HepG2 (cell line): ENCODE measurements around the gene IL15RA. TPM values are rescaled to one million over a fixed set of nuclear protein-coding genes. Genes with fewer than 3 reads are reported as not detected.

Experiments used
- ATAC-seq: fragments of 200-7000 bp; cut with Tn5 transposase; 3 replicates; pipeline ENCODE4 v1.9.1; 2020; ENCODE audit warnings: mild to moderate bottlenecking, moderate library complexity
- BruUV-seq: library from RNA; stranded (reverse); fragments of 400-500 nt; replicated peaks from 2 replicates; lab custom pipeline; 2021; lab: Mats Ljungman, UMichigan
- CTCF ChIA-PET: fragments of 300-600 bp; formaldehyde crosslinking; extraction: SDS; loops from one replicate; lab custom pipeline; 2021; ENCODE audit warnings: low total read pairs, inconsistent platforms, low intra/inter-chr PET ratio; lab: Yijun Ruan, JAX
- POLR2A ChIA-PET: fragments of 350-600 bp; sonication (Branson Sonifier 250); formaldehyde crosslinking; loops from one replicate; lab custom pipeline; 2020; ENCODE audit warnings: antibody characterized with exemption, inconsistent platforms; lab: Yijun Ruan, JAX
- DNase-seq: peaks from one replicate; pipeline ENCODE4 v3.0.0-alpha.2; 2015; ENCODE audit warnings: low spot score
- FAIRE-seq: peaks from 3 replicates; lab custom pipeline; 2011; peaks lifted over from hg19 to GRCh38; lab: Jason Lieb, UNC
- H2AFZ ChIP-seq: one replicate; pipeline ENCODE4 v1.6.1; 2011; ENCODE audit warnings: low read length, inconsistent platforms
- H3K27ac ChIP-seq: fragments of 300-600 bp; 3 replicates; pipeline ENCODE4 v1.8.0; 2011; ENCODE audit warnings: mixed run types, mild to moderate bottlenecking, mixed read lengths, low read length, inconsistent platforms; ENCODE audit not compliant: insufficient read depth; ENCODE audit errors: extremely low read length
- H3K27me3 ChIP-seq, 2 experiments: fragments of 200-600 bp in 1 of 2; 2 replicates in 1 of 2; 3 replicates in 1 of 2; pipeline versions ENCODE4 v1.6.0 to v1.8.0; 2011; ENCODE audit warnings: low read length in 2 of 2, mild to moderate bottlenecking in 2 of 2, moderate library complexity in 2 of 2, inconsistent platforms in 1 of 2; ENCODE audit not compliant: insufficient read depth in 2 of 2, control insufficient read depth in 1 of 2
- H3K36me3 ChIP-seq, 2 experiments: fragments of 200-600 bp in 1 of 2; replicated peaks in 1 of 2; 2 replicates in 1 of 2; 3 replicates in 1 of 2; pipeline versions ENCODE4 v1.5.1 to v1.8.0; 2011; ENCODE audit warnings: low read length in 2 of 2, inconsistent platforms in 1 of 2; ENCODE audit not compliant: insufficient read depth in 2 of 2, control insufficient read depth in 1 of 2
- H3K4me1 ChIP-seq: 2 replicates; pipeline ENCODE4 v1.5.1; 2012; ENCODE audit warnings: low read length, inconsistent platforms; ENCODE audit not compliant: insufficient read depth
- H3K4me2 ChIP-seq: 2 replicates; pipeline ENCODE4 v1.6.0; 2011; ENCODE audit warnings: low read depth, low read length, inconsistent platforms
- H3K4me3 ChIP-seq, 3 experiments: fragments of 200-600 bp in 1 of 3; sonication (generic), shearing (Covaris generic) in 1 of 3; replicated peaks in 1 of 3; 2 replicates each; pipeline ENCODE4 v1.5.1; 2011 to 2016; ENCODE audit warnings: low read length in 3 of 3, inconsistent platforms in 2 of 3, low read depth in 2 of 3, mild to moderate bottlenecking in 2 of 3, control low read depth in 1 of 3, mixed read lengths in 1 of 3; ENCODE audit not compliant: insufficient read depth in 1 of 3
- H3K79me2 ChIP-seq: one replicate; pipeline ENCODE4 v1.6.1; 2011; ENCODE audit warnings: low read length, inconsistent platforms; ENCODE audit not compliant: insufficient read depth
- H3K9ac ChIP-seq: 2 replicates; pipeline ENCODE4 v1.6.0; 2011; ENCODE audit warnings: mild to moderate bottlenecking, low read depth, low read length, inconsistent platforms; ENCODE audit not compliant: insufficient read depth
- H3K9me3 ChIP-seq: 2 replicates; pipeline ENCODE4 v1.5.1; 2012; ENCODE audit warnings: mild to moderate bottlenecking, low read length
- H4K20me1 ChIP-seq: 2 replicates; pipeline ENCODE4 v1.6.0; 2011; ENCODE audit warnings: inconsistent platforms, mild to moderate bottlenecking, low read length, moderate library complexity; ENCODE audit not compliant: insufficient read depth
- AGO1 ChIP-seq: fragments of 200-400 bp; formaldehyde crosslinking; IDR thresholded peaks from 2 replicates; pipeline ENCODE4 v1.6.1; 2017; ENCODE audit warnings: mild to moderate bottlenecking, low read depth, low read length, moderate library complexity; ENCODE audit not compliant: poor library complexity, severe bottlenecking
- EP300 ChIP-seq, 3 experiments: sonication (generic) in 1 of 3; formaldehyde crosslinking in 1 of 3; IDR thresholded peaks; 2 replicates each; pipeline versions ENCODE4 v1.5.1 to v1.6.1; 2011 to 2020; ENCODE audit warnings: low read depth in 2 of 3, low read length in 2 of 3, borderline replicate concordance in 1 of 3, improper control_type of control experiment in 1 of 3, mild to moderate bottlenecking in 1 of 3, missing genetic modification reagents in 1 of 3, moderate library complexity in 1 of 3
- FOXK1 ChIP-seq: sonication (generic); formaldehyde crosslinking; IDR thresholded peaks from 2 replicates; pipeline ENCODE4 v1.4.0; 2020; ENCODE audit warnings: low read depth, missing genetic modification reagents, borderline replicate concordance
- HHEX ChIP-seq: IDR thresholded peaks from 2 replicates; pipeline ENCODE4 v1.6.1; 2016; ENCODE audit warnings: control low read depth
- NR2F2 ChIP-seq: IDR thresholded peaks from 2 replicates; pipeline ENCODE4 v1.6.1; 2012; ENCODE audit warnings: low read depth, inconsistent platforms, borderline replicate concordance
- PHF20 ChIP-seq: sonication (generic); formaldehyde crosslinking; IDR thresholded peaks from 2 replicates; pipeline ENCODE4 v1.5.0; 2020; ENCODE audit warnings: mild to moderate bottlenecking, missing genetic modification reagents
- RFX5 ChIP-seq: IDR thresholded peaks from 2 replicates; pipeline ENCODE4 v1.6.1; 2011; ENCODE audit warnings: low read depth, low read length, improper control_type of control experiment
- SMARCE1 ChIP-seq: fragments of 450-650 bp; IDR thresholded peaks from 2 replicates; pipeline ENCODE4 v1.6.1; 2017; ENCODE audit warnings: borderline replicate concordance
- SOX13 ChIP-seq, 3 experiments: fragments of 450-650 bp in 1 of 3; sonication (generic) in 1 of 3; formaldehyde crosslinking in 1 of 3; IDR thresholded peaks in 2 of 3; conservative IDR thresholded peaks in 1 of 3; 2 replicates each; pipeline versions ENCODE4 v1.5.0 to v1.6.1; 2016 to 2020; ENCODE audit warnings: antibody characterized with exemption in 1 of 3, mild to moderate bottlenecking in 1 of 3, missing compliant biosample characterization in 1 of 3, missing genetic modification reagents in 1 of 3, moderate library complexity in 1 of 3
- SP140L ChIP-seq: sonication (generic); formaldehyde crosslinking; IDR thresholded peaks from 2 replicates; pipeline ENCODE4 v1.4.0; 2020; ENCODE audit warnings: missing genetic modification reagents, borderline replicate concordance
- TEAD2 ChIP-seq: sonication (generic); formaldehyde crosslinking; IDR thresholded peaks from 2 replicates; pipeline ENCODE4 v1.9.0; 2021; ENCODE audit warnings: missing genetic modification reagents
- ZBTB1 ChIP-seq: sonication (generic); formaldehyde crosslinking; IDR thresholded peaks from 2 replicates; pipeline ENCODE4 v1.4.0; 2020; ENCODE audit warnings: missing genetic modification reagents, borderline replicate concordance
- ZNF20 ChIP-seq: sonication (generic); formaldehyde crosslinking; IDR thresholded peaks from 2 replicates; pipeline ENCODE4 v1.4.0; 2020; ENCODE audit warnings: mild to moderate bottlenecking, moderate library complexity, missing genetic modification reagents
- ZNF766 ChIP-seq: sonication (generic); formaldehyde crosslinking; IDR thresholded peaks from 2 replicates; pipeline ENCODE4 v1.5.0; 2020; ENCODE audit warnings: missing genetic modification reagents, borderline replicate concordance
- WGBS: methylation state at CpG from one replicate; pipeline ENCODE4 v1.1.6; 2017; ENCODE audit warnings: low lambda C conversion rate; 5-methylcytosine and 5-hydroxymethylcytosine counted together
- in situ Hi-C: cut with HindIII; loops from 2 replicates; pipeline ENCODE4 v1.10.0; 2017; ENCODE audit warnings: low pct_unique_long_range_greater_than_20kb; ENCODE audit not compliant: extremely low pct_ligation_motif_present
- intact Hi-C: fragments of 100-400 bp; cut with micrococcal nuclease; formaldehyde crosslinking; loops from one replicate; pipeline ENCODE4 v1.10.0; 2022; ENCODE audit not compliant: unreplicated experiment
- polyA plus RNA-seq, 8 experiments: library from polyadenylated mRNA; depleted of rRNA in 3 of 8; stranded (reverse) in 7 of 8; unstranded in 1 of 8; fragments of >200 nt; fragmentation: Illumina TruSeq in 4 of 8; extraction: Trizol in 4 of 8; gene quantifications; 2 replicates each; pipeline versions ENCODE4 v1.2.1 to v1.2.3, GENCODE V29; 2011 to 2016; ENCODE audit warnings: low read depth in 4 of 8, missing spikeins in 1 of 8, mixed read lengths in 1 of 8; ENCODE audit not compliant: insufficient read depth in 1 of 8
- total RNA-seq, 5 experiments: library from RNA; depleted of rRNA; stranded (reverse); fragments of >200 nt; fragmentation: Illumina TruSeq; extraction: Trizol; gene quantifications; 2 replicates each; pipeline ENCODE4 v1.2.3, GENCODE V29; 2016; ENCODE audit warnings: low read depth in 1 of 5
- TF ChIP-seq, protein P1 (sequence below): sonication (generic); formaldehyde crosslinking; IDR thresholded peaks from 2 replicates; pipeline ENCODE4 v1.9.0; 2021; ENCODE audit warnings: missing genetic modification reagents, borderline replicate concordance
- TF ChIP-seq, protein P2 (sequence below): sonication (generic); formaldehyde crosslinking; IDR thresholded peaks from 2 replicates; pipeline ENCODE4 v1.5.1; 2020; ENCODE audit warnings: missing genetic modification reagents, mild to moderate bottlenecking, borderline replicate concordance

IL15RA gene
- total and polyA plus RNA-seq, 2 of the 13 experiments (the other 11 are each of a cell fraction or from before 2014, with no cell fraction given), result 0.53 to 0.77 TPM

GRCh38 chr10:5965266-5965665, 12.1 kb downstream of the IL15RA start:
- Histone ChIP-seq H2AFZ (no peak overlapping the region), H3K79me2 (no peaks in the 10 kb centered on the region), H3K4me2 (no peak overlapping the region), H3K27ac (no peak overlapping the region)
- intact Hi-C loops, result no loop called here
- no peak; the same call in 2 of the 3 replicates for ATAC-seq
- in situ Hi-C loops, result no loop called here
- TF ChIP-seq SP140L (no peak), FOXK1 (no peak), SMARCE1 (no peak), EP300 (IDR thresholded peaks at IDR 0.05; ENCODE audit: low read depth in 2 of 2, low read length in 2 of 2) (no peak), EP300 (CRISPR knock-in tag; IDR thresholded peaks at IDR 0.05; ENCODE audit: borderline replicate concordance) (no peak), TEAD2 (no peak), ZNF766 (CRISPR knock-in tag) (no peak), SOX13 (IDR thresholded peaks at IDR 0.05) (no peak), SOX13 (CRISPR knock-in tag; conservative IDR thresholded peaks at IDR 0.05 in 1 of 2, IDR thresholded peaks at IDR 0.05 in 1 of 2) (no peak), NR2F2 (no peak), RFX5 (no peak), ZNF20 (no peak), PHF20 (no peak), AGO1 (no peak), HHEX (no peak), ZBTB1 (CRISPR knock-in tag) (no peak)
- TF ChIP-seq, protein P1, sequence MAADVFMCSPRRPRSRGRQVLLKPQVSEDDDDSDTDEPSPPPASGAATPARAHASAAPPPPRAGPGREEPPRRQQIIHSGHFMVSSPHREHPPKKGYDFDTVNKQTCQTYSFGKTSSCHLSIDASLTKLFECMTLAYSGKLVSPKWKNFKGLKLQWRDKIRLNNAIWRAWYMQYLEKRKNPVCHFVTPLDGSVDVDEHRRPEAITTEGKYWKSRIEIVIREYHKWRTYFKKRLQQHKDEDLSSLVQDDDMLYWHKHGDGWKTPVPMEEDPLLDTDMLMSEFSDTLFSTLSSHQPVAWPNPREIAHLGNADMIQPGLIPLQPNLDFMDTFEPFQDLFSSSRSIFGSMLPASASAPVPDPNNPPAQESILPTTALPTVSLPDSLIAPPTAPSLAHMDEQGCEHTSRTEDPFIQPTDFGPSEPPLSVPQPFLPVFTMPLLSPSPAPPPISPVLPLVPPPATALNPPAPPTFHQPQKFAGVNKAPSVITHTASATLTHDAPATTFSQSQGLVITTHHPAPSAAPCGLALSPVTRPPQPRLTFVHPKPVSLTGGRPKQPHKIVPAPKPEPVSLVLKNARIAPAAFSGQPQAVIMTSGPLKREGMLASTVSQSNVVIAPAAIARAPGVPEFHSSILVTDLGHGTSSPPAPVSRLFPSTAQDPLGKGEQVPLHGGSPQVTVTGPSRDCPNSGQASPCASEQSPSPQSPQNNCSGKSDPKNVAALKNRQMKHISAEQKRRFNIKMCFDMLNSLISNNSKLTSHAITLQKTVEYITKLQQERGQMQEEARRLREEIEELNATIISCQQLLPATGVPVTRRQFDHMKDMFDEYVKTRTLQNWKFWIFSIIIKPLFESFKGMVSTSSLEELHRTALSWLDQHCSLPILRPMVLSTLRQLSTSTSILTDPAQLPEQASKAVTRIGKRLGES, result no peak
- TF ChIP-seq, protein P2, sequence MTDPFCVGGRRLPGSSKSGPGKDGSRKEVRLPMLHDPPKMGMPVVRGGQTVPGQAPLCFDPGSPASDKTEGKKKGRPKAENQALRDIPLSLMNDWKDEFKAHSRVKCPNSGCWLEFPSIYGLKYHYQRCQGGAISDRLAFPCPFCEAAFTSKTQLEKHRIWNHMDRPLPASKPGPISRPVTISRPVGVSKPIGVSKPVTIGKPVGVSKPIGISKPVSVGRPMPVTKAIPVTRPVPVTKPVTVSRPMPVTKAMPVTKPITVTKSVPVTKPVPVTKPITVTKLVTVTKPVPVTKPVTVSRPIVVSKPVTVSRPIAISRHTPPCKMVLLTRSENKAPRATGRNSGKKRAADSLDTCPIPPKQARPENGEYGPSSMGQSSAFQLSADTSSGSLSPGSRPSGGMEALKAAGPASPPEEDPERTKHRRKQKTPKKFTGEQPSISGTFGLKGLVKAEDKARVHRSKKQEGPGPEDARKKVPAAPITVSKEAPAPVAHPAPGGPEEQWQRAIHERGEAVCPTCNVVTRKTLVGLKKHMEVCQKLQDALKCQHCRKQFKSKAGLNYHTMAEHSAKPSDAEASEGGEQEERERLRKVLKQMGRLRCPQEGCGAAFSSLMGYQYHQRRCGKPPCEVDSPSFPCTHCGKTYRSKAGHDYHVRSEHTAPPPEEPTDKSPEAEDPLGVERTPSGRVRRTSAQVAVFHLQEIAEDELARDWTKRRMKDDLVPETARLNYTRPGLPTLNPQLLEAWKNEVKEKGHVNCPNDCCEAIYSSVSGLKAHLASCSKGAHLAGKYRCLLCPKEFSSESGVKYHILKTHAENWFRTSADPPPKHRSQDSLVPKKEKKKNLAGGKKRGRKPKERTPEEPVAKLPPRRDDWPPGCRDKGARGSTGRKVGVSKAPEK, result no peak
- TF ChIP-seq, all 625 proteins: peak for 0
- no peak for FAIRE-seq
- ChIA-PET POLR2A (no interaction called here), CTCF (no interaction called here)
- no peak for DNase-seq
- H3K9ac ChIP-seq, result no peak overlapping the region
- no peaks in the 10 kb centered on the region for H3K36me3 ChIP-seq
- 9% methylated on average over 4 of the region's 8 CpGs for WGBS
- H4K20me1 ChIP-seq, result no peaks in the 10 kb centered on the region
- no peaks in the 10 kb centered on the region for H3K9me3 ChIP-seq
- peaks cover 6% of the 10 kb centered on the region for H3K4me1 ChIP-seq
- H3K4me3 ChIP-seq, result no peak overlapping the region
- no TSS peak for BruUV-seq
- H3K27me3 ChIP-seq, result peaks cover 0 to 1% of the 10 kb centered on the region in 2 experiments; a peak in 1 of 5 replicates
